GM18909 (cell line): ENCODE measurements around the gene SEMA3C.

Source experiments
- ATAC-seq: cut with Tn5 transposase; IDR thresholded peaks from one replicate; pipeline ENCODE4 v1.9.1; 2021; ENCODE audit warnings: mild to moderate bottlenecking; ENCODE audit not compliant: unreplicated experiment, poor library complexity

Gene SEMA3C

DNA sequence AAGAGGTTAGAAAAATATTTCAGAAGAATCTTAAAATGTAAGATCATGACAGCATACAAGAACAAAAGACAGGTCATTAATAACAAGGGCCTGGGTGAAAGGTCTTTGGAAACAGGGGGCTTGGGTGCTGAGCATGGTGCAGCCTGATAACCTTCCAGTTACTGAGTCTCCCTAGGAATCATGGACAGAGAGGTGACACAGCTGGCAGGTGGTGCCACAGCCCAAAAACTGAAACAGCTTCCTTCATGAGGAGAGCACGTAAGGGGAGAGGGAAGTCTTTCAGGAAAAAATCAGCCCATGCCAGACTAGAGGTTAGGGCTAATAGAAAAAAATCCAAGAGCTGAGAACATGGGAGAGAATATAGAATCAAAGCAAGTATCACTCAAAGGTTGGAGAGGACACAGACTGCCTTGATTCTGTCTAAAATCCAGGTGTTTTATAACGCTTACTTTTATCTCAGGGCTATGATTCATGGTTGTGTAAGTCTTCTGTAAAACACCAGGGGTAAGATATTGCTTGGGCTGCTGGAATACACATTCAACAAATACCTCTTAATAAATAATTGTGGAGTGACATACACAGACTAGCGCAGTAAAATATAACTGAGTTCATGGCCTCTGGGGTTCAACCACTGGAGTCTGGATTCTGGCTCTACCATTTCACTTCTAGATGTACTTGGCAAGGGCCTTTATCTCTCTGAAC lies 88.1 kb downstream of the SEMA3C start:
- ATAC-seq: no peak

DNA sequence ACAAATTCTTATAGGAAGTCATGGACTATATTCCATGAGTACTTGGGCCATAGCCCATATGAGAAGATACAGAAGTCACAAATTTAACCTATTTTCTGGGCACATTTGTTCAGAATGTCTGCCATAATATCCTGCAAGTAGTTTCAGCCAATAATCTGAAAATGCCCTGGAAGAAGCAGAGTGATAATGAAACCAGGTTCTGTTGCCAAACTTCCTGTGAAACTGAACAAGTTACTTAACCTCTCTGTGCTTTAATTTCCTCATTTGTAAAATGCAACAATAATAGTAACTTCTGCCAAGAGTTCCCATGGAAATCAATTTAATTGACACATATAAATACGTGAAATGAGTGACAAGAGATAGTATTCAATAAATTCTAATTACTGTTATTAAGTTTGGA lies 88.8 kb downstream of the SEMA3C start:
- ATAC-seq: no peak

DNA sequence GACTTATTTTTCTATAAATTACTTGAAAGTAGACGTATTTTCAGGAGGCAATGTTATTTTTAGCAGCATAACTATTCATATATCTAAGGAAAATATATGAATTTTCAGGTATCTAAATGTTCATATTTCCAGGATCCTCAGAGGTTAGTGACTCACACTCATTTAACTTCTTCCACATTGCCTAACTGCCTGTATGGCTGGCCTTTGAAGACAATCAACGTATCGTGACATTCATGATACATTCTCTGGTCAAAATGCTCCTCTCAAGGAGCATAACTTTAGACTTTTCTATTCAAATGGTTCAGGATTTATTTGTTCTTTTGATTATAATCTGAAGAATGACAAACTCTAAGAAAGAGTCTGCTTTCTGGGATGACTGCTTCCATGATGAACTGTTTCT lies 89.3 kb downstream of the SEMA3C start:
- ATAC-seq: no peak

DNA sequence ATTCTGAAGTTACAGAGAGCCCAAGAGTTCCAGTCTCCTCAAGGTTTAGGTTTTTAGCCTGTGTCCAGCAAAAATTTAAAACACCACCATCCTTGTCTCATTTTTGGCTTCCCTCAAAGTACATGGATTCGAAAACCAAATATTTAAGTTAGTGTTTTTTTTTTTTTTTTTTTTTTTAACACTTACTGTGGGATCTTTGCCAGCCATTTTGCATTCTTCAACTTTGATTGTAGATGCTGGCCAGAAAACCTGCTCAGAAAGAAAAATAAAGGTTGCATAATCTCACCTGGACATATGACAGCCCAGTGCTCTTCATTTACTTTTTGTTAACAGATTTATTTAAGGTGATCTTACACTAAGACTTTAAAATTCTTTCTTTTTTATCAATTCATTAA lies 91.6 kb downstream of the SEMA3C start:
- no peak for ATAC-seq

DNA sequence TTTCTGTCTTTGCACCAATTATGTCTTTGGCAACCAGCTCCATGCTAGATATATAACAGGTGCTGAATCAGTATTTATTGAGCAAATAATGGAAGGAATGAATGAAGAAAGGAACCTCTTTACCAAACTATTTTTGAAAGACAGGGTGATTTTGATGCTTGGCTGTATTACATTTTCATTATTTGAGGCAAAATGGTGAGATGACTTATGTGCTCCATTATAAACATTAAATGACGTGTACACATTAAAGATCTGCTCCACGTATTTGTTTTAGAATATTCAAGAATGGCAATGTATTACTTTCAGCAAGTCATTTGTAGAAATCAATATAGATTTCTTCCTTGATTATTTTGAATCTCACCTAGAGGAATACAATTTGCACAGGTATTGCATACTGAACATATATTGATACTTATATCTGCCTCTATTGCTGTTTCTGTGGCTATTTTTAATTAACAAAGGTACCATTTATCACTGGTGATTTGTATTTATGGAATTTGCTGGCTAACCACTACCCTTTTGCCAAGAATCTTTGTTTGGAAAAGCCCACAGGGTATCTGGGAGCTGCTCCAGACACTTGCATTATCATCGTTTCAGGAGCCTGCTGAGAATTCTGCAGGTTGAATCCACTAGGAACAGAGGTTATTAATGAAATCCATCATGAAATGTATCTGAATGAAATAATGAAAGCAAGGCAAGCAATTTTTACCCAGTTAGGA lies 92.2 kb downstream of the SEMA3C start:
- ATAC-seq: no peak

DNA sequence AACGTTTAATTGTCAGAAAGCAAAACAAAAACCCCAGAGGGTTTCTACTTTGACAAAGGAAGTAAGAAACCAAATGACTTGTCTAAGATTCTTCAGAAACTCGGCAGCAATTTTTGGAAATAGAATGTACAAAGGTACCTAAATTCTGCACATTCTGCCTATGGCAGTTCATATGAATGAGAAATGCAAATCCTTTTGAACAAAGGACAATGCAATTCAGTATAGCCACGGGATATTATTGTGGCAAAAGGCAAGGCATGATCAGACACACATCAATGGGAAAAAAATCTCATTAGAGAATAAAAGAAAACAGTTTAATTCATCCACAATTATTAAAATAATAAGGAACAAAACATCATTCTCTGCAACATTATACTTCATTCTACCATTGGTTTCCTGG lies 93.4 kb downstream of the SEMA3C start:
- ATAC-seq: no peak

DNA sequence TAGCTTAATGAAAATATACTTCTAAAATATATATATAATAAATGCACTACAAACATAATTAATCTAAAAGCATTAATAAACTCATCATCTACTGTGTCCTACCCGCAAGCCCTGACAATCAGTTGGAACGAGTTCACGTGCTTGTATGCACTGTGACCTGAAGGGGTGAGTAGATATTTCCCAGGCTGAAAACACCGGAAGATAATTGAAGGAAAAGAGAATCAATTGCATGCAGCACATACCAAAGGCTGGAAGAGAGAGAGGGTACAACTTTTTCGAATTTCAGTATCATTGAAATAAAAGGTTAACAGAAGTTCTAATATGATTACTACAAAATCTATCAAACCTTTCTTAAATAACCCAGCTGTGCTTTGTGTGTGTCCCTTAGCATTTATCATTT lies 94.6 kb downstream of the SEMA3C start:
- ATAC-seq: no peak

DNA sequence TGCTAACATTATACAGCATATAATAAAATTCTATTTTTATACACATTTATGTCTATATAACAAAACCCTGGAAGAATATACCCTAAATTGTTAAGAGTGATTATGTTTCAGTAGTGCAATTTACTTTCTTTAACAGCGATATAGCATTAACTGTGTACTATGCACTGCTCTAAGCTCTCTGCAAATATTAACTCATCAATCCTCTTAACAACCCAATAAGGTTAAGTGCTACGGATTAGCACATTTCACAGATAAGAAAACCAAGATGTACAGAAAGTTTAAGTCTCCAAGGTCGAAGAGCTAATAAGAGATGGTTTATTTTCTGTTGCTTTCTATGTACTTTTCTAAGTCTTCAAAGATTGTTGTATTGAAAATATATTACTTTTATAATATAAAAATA lies 95.8 kb downstream of the SEMA3C start:
- no peak for ATAC-seq

DNA sequence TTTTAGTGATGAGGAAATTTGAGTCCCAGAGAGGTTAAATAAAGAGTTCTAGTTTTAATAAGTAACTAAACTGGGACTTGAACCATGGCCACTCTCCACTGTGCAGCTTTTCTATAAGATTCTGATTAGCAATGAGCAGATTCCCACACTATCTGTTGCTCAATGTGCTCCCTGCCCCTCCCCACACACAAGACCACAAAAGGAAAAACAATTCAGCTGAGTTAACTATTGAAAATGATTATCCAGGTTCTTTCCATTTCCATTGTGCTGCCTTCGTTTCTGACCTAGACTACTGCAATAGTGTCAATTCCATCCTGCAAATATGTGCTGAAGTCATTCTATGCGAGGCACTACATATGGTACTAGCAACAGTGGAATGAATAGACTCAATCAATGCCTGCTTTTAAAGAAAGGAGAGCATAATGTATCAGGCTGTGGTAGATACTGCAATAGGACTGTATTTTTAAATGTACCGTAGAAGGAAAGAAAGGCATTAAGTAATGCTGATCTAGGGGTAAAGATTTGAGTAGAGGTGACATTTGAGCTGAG lies 97.0 kb downstream of the SEMA3C start:
- ATAC-seq: no peak

DNA sequence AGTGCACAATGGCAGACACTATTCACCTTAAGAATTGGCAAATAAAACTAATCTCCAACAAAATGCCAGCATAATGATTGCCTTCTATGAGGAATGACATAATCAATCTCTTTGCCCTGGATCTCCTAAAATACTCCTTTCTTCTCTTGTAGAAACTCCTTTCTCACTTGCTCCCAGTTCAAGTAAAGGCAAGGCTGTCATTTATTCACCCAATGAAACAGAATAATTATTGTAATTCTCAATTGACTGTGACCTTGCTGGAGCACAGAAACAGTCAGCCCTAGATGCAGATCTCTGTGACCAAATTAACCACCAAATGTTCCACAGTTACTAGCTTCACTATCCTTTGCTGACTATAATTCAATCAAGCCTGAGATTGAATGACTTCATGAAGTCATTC lies 99.3 kb downstream of the SEMA3C start:
- no peak for ATAC-seq

DNA sequence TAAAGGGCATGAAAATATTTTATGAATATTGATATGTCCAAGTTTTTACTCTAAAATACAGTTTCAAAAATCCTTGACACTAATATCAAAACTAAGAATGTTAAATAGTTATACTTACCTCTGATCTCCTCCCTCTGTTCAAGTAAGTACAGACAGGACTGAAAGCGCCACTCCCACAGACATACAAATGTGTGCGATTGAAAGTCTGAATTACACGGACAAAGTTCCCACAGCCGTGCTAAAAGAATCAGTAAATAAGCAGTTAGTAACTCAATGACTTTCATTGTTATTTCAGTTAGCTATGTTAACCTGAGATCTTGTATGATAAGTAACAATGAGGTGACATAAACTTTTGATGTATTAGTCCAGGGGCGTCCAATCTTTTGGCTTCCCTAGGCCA lies 100.7 kb downstream of the SEMA3C start:
- ATAC-seq: no peak

DNA sequence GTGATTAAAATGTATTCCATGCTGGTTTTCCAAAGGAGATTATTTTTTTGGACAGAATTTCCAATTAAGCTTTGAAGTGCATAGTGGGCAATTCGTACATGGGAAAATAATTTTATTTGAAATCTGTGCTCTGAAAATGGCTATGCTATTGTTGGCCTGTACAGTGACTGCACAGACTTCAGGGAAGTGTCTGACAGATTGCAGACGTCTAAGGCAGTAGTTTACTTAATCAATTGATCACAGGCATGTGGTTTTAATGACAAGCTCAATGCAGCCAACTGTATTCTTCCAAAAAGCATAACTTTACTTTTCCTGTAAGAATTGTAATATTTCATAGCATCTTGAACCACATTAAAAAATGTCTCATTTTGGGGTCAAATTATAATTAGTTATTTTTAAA lies 102.0 kb downstream of the SEMA3C start:
- no peak for ATAC-seq

DNA sequence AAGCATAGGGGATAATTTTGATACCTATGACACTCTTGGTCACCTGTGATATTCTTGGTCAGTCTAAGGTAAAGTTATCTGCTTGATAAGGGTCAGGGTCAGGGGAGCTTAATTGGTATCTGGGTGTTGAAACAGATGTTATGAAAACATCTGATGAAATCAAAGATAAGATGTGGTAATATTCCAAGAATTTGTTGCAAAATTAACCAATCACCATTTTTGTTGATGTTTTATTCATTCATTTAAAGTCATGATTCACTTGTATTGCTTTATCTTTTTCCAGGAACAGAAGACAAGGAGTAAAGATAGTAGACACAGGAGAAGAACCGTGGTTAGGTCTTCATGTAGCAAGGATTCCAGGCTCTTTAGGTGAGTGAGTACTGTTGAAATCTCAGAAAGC lies 103.1 kb downstream of the SEMA3C start:
- ATAC-seq: no peak

DNA sequence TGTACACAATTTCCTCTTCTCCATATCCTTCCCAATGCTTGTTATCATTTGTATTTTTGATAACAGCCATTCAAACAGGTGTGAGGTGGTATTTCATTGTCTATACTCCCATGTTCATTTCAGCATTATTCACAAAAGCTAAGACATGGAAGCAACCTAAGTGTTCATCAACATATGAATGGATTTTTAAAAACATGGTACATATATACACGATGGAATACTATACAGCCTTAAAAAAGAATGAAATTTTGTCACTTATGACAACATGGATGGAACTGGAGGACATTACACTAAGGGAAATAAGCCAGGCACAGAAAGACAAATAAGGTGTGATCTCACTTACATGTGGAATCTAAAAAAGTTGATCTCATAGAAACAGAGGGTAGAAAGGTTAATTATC lies 109.3 kb downstream of the SEMA3C start:
- no peak for ATAC-seq

DNA sequence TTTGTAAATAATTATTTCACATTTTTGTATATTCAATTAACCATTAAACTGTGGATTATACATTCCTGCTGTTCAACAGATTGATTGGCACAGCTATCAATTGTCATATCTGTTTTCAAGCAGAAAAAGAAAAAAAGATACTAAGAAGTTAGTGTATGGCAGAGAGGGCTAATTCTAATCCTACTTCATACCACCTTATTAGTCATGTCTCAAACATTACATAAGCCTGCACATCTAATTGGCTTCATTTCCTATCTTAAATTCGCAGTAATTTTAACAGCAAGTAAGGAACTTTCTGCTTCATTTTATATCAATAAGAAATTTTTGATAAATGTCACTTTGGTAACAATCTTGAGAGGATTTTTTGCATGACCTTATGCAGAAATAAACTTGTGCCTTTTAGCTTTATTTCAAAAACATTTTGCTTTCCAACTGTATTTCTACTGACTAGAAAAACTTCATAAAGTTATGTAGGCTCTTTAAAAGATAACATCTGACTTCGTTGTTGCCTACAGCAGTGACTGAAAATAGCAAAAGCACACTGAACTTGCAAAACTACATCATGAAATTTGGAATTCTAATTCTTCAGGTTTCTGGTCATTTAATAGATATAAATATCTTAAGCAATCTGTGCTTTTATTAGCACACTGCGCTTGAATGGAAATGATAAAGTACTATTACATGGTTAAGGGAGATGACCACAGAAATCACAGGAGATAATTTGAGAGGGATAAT lies 111.5 kb downstream of the SEMA3C start:
- ATAC-seq: no peak

DNA sequence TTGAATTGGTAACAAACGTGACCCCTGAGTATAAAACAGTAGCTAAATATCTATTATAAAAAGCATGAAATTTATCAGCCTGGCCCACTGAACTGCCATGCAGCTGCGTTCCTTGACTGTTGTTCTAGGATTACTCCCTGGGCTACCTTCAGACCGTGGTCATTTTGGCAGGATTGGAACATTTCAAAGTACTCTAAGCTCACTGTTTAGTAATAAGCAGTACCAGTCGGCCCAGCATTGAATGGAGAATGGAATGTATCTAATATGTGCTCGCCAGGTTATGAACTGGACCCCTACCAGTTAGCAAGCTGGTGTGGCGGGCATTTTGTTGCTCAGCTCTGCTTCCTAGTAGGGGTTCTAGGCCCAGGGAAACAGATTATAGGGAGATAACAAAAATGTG lies 112.2 kb downstream of the SEMA3C start:
- no peak for ATAC-seq

DNA sequence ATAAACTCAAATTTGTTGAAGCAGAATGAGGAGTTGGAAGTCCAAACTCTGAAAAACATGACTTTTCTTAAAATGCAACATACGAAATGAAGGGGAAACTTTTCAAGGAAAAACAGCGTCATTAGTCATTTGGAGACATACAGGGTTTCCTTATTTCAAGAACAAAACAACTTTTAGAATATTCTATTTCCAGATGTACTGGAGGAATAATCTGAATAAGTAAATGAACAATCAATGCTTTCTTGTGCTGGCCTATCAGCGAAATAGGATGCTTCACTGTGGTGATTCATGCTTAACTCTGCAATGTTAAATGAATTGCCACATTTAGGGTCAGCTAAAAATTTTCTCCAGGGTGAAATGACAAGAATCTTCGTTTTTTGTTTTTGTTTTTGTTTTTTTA lies 114.3 kb downstream of the SEMA3C start:
- ATAC-seq: no peak

DNA sequence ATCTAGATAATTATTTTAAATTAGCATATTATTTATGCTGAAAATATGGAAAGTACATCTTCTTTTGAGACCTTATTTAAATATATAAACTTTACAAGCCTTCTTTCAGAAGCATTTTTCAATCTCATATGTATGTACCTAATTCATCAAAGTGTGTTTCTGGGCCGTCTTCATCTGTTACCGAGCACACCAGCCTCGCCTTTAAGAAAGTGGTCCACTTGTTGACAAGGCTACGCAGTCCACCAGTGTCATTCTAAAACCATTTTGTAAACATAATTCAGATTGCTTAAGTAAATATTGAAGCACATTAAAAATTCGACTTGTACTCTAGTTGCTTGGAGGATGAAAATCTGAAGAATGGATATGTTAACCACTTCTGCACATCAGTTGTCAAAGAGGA lies 116.3 kb downstream of the SEMA3C start:
- no peak for ATAC-seq

DNA sequence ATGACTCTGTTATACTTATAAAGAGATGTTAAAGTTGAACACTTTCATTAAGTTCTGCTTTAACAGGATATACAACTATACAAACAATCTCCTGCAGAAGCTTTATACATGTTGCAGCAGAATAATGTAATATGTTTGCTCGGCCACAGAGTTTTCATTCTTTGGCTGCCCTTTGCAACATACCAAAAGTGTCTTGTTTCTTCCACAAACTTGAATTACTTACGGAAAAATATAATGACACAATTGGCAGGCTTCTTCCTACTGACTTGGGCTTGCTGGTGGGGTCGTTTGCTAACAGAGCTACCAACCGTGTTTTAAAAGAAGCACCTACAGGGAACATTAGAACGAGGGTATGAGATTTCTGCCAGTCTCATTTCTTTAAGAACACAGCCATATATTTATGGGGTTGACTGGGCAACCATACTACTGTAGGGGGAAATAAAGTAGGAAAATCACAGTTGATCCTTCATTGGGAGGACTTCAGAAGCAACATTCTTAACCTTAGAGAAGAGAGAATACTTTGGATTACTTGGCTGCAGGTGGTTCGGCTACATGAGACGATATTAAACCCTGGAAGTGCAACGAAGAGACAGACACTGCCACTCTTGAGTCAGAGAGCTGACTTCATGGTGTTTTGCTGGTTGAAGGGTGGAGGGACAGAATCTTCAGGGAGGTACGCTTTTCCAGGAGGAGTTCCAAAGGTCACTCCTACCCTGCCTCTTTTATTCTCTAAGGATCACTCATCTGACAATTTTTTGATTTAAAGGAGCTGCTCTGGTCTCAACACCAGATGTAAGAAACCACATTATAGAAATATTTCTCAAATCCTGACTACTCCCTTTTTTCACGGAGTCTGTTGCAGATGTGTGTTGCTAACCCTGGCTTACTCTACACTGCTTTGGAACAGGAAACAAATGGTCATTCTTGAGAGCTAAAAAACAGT lies 123.9 kb downstream of the SEMA3C start:
- ATAC-seq: no peak

DNA sequence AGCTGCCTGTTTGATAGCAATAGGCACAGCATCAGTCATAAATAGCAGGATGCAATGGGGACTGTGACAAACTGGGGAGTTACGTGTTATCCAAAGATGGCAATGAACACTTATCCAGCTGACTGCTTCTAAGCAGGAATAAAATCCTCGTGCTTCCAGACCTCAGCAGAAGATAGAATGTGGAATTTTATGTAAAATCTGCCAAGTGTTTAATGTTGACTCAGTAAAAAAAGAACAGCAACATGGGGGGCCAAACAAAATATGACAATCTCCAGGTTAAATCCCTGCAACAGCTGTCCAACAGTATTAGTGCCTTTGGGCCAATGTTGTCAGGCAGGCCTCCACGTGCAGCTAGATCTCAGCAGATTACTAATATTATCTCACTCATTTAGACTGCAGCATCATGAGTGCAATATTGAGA lies 127.3 kb downstream of the SEMA3C start:
- ATAC-seq: no peak
